ENCODE data around the gene DNM2. TPM values are rescaled to one million over a fixed set of nuclear protein-coding genes. Genes with fewer than 3 reads are reported as not detected.
A peak's percentile ranks its signal among the peaks of the same experiment; 100 is the strongest.

DNM2 gene
- total and polyA plus RNA-seq, 5 donors from 2014 or later = 61.8 to 269 (median 63.1) TPM

- H3K9me3 ChIP-seq (ENCODE audit: control insufficient read depth in 2 of 2, low read length in 2 of 2) = no peaks in the 10 kb centered on the region
- no peaks in the 10 kb centered on the region for H3K4me1 ChIP-seq (ENCODE audit: control insufficient read depth, insufficient read depth, low read length, poor library complexity, severe bottlenecking)
- Mint-ChIP-seq H3K27me3 (no peaks in the 10 kb centered on the region), H3K9me3 (no peaks in the 10 kb centered on the region), H3K27ac (no peak overlapping the region), H3K4me3 (no peak overlapping the region), H3K4me1 (peaks cover 0 to 2% (median 0%) of the 10 kb centered on the region in 4 donors), H3K36me3 (peaks cover 24% of the 10 kb centered on the region)
- H3K4me3 ChIP-seq (ENCODE audit: low read depth, low read length) = no peak overlapping the region
- DNase-seq (no peak), ATAC-seq (ENCODE audit: low read depth in 2 of 2) (no peak)
- no peak overlapping the region for H3K27ac ChIP-seq (ENCODE audit: insufficient read depth, low read length, poor library complexity, severe bottlenecking)
- H3K27me3 ChIP-seq (ENCODE audit: control insufficient read depth, insufficient read depth, low read length) = no peaks in the 10 kb centered on the region
- peaks cover 84% of the 10 kb centered on the region for H3K36me3 ChIP-seq (ENCODE audit: control insufficient read depth, insufficient read depth, low read length)
Observed at GRCh38 chr19:10678813-10679212, 39.1 kb upstream of the DNM2 start.

GRCh38 chr19:10679743-10680142 lies 38.1 kb upstream of the DNM2 start:
- Histone ChIP-seq H3K4me3 (ENCODE audit: low read depth, low read length) (no peak overlapping the region), H3K9me3 (ENCODE audit: control insufficient read depth in 2 of 2, low read length in 2 of 2) (no peaks in the 10 kb centered on the region), H3K27ac (ENCODE audit: insufficient read depth, low read length, poor library complexity, severe bottlenecking) (no peak overlapping the region), H3K4me1 (ENCODE audit: control insufficient read depth, insufficient read depth, low read length, poor library complexity, severe bottlenecking) (no peaks in the 10 kb centered on the region), H3K36me3 (ENCODE audit: control insufficient read depth, insufficient read depth, low read length) (peaks cover 92% of the 10 kb centered on the region), H3K27me3 (ENCODE audit: control insufficient read depth, insufficient read depth, low read length) (no peaks in the 10 kb centered on the region)
- Mint-ChIP-seq H3K27ac (no peak overlapping the region), H3K4me1 (peaks cover 0 to 2% (median 0%) of the 10 kb centered on the region in 4 donors), H3K27me3 (no peaks in the 10 kb centered on the region), H3K36me3 (peaks cover 26% of the 10 kb centered on the region), H3K4me3 (no peak overlapping the region), H3K9me3 (no peaks in the 10 kb centered on the region)
- DNase-seq (no peak), ATAC-seq (ENCODE audit: low read depth in 2 of 2) (peak in 1 of 2 donors; percentile 18)

GRCh38 chr19:10680545-10681135 lies 37.2 kb upstream of the DNM2 start:
- H3K4me1 ChIP-seq (ENCODE audit: control insufficient read depth, insufficient read depth, low read length, poor library complexity, severe bottlenecking) = no peaks in the 10 kb centered on the region
- DNase-seq (no peak), ATAC-seq (ENCODE audit: low read depth in 2 of 2) (no peak)
- no peak overlapping the region for H3K4me3 Mint-ChIP-seq
- H3K27me3 Mint-ChIP-seq = no peaks in the 10 kb centered on the region
- peaks cover 92% of the 10 kb centered on the region for H3K36me3 ChIP-seq (ENCODE audit: control insufficient read depth, insufficient read depth, low read length)
- no peaks in the 10 kb centered on the region for H3K9me3 ChIP-seq (ENCODE audit: control insufficient read depth in 2 of 2, low read length in 2 of 2)
- no peak overlapping the region for H3K27ac ChIP-seq (ENCODE audit: insufficient read depth, low read length, poor library complexity, severe bottlenecking)
- H3K9me3 Mint-ChIP-seq = no peaks in the 10 kb centered on the region
- no peak overlapping the region for H3K4me3 ChIP-seq (ENCODE audit: low read depth, low read length)
- no peak overlapping the region for H3K27ac Mint-ChIP-seq
- H3K36me3 Mint-ChIP-seq = peaks cover 27% of the 10 kb centered on the region
- H3K27me3 ChIP-seq (ENCODE audit: control insufficient read depth, insufficient read depth, low read length) = no peaks in the 10 kb centered on the region
- no peaks in the 10 kb centered on the region for H3K4me1 Mint-ChIP-seq

GRCh38 chr19:10681658-10682057 lies 36.2 kb upstream of the DNM2 start:
- Histone ChIP-seq H3K36me3 (ENCODE audit: control insufficient read depth, insufficient read depth, low read length) (peaks cover 93% of the 10 kb centered on the region), H3K4me3 (ENCODE audit: low read depth, low read length) (no peak overlapping the region), H3K27me3 (ENCODE audit: control insufficient read depth, insufficient read depth, low read length) (no peaks in the 10 kb centered on the region), H3K4me1 (ENCODE audit: control insufficient read depth, insufficient read depth, low read length, poor library complexity, severe bottlenecking) (no peaks in the 10 kb centered on the region), H3K9me3 (ENCODE audit: control insufficient read depth in 2 of 2, low read length in 2 of 2) (no peaks in the 10 kb centered on the region), H3K27ac (ENCODE audit: insufficient read depth, low read length, poor library complexity, severe bottlenecking) (no peak overlapping the region)
- no peak for ATAC-seq (ENCODE audit: low read depth in 2 of 2)
- Mint-ChIP-seq H3K4me3 (no peak overlapping the region), H3K9me3 (no peaks in the 10 kb centered on the region), H3K36me3 (peaks cover 27% of the 10 kb centered on the region), H3K4me1 (no peaks in the 10 kb centered on the region), H3K27me3 (no peaks in the 10 kb centered on the region), H3K27ac (peak overlapping the region in 2 of 3 donors; percentile 25 to 48)
- no peak for DNase-seq

- Histone ChIP-seq H3K27ac (ENCODE audit: insufficient read depth, low read length, poor library complexity, severe bottlenecking) (no peak overlapping the region), H3K27me3 (ENCODE audit: control insufficient read depth, insufficient read depth, low read length) (no peaks in the 10 kb centered on the region), H3K36me3 (ENCODE audit: control insufficient read depth, insufficient read depth, low read length) (peaks cover 92% of the 10 kb centered on the region), H3K9me3 (ENCODE audit: control insufficient read depth in 2 of 2, low read length in 2 of 2) (no peaks in the 10 kb centered on the region), H3K4me3 (ENCODE audit: low read depth, low read length) (no peak overlapping the region), H3K4me1 (ENCODE audit: control insufficient read depth, insufficient read depth, low read length, poor library complexity, severe bottlenecking) (no peaks in the 10 kb centered on the region)
- Mint-ChIP-seq H3K36me3 (peaks cover 21% of the 10 kb centered on the region), H3K27me3 (no peaks in the 10 kb centered on the region), H3K27ac (no peak overlapping the region), H3K9me3 (no peaks in the 10 kb centered on the region), H3K4me3 (no peak overlapping the region), H3K4me1 (no peaks in the 10 kb centered on the region)
- ATAC-seq (ENCODE audit: low read depth in 2 of 2) = no peak
- no peak for DNase-seq
Observed at GRCh38 chr19:10682397-10683063, 35.3 kb upstream of the DNM2 start.

GRCh38 chr19:10683064-10683426 lies 34.8 kb upstream of the DNM2 start:
- peaks cover 16% of the 10 kb centered on the region for H3K36me3 Mint-ChIP-seq

GRCh38 chr19:10683582-10683981 lies 34.3 kb upstream of the DNM2 start:
- Histone ChIP-seq H3K9me3 (ENCODE audit: control insufficient read depth in 2 of 2, low read length in 2 of 2) (no peaks in the 10 kb centered on the region), H3K36me3 (ENCODE audit: control insufficient read depth, insufficient read depth, low read length) (peaks cover 88% of the 10 kb centered on the region), H3K27me3 (ENCODE audit: control insufficient read depth, insufficient read depth, low read length) (no peaks in the 10 kb centered on the region), H3K4me3 (ENCODE audit: low read depth, low read length) (no peak overlapping the region), H3K27ac (ENCODE audit: insufficient read depth, low read length, poor library complexity, severe bottlenecking) (no peak overlapping the region), H3K4me1 (ENCODE audit: control insufficient read depth, insufficient read depth, low read length, poor library complexity, severe bottlenecking) (no peaks in the 10 kb centered on the region)
- Mint-ChIP-seq H3K27ac (no peak overlapping the region), H3K9me3 (no peaks in the 10 kb centered on the region), H3K4me3 (no peak overlapping the region), H3K27me3 (no peaks in the 10 kb centered on the region), H3K4me1 (no peaks in the 10 kb centered on the region), H3K36me3 (peaks cover 13% of the 10 kb centered on the region)
- ATAC-seq (ENCODE audit: low read depth in 2 of 2) (no peak), DNase-seq (no peak)

More at GRCh38 chr19:10683064-10683426, 34.8 kb upstream of the DNM2 start:
- Histone ChIP-seq H3K9me3 (ENCODE audit: control insufficient read depth in 2 of 2, low read length in 2 of 2) (no peaks in the 10 kb centered on the region), H3K4me3 (ENCODE audit: low read depth, low read length) (no peak overlapping the region), H3K27ac (ENCODE audit: insufficient read depth, low read length, poor library complexity, severe bottlenecking) (no peak overlapping the region), H3K27me3 (ENCODE audit: control insufficient read depth, insufficient read depth, low read length) (no peaks in the 10 kb centered on the region), H3K36me3 (ENCODE audit: control insufficient read depth, insufficient read depth, low read length) (peaks cover 90% of the 10 kb centered on the region), H3K4me1 (ENCODE audit: control insufficient read depth, insufficient read depth, low read length, poor library complexity, severe bottlenecking) (no peaks in the 10 kb centered on the region)
- DNase-seq = no peak
- no peak for ATAC-seq (ENCODE audit: low read depth in 2 of 2)
- Mint-ChIP-seq H3K27ac (no peak overlapping the region), H3K27me3 (no peaks in the 10 kb centered on the region), H3K4me1 (no peaks in the 10 kb centered on the region), H3K9me3 (no peaks in the 10 kb centered on the region), H3K4me3 (no peak overlapping the region)

GRCh38 chr19:10685210-10685609 lies 32.7 kb upstream of the DNM2 start:
- no peak overlapping the region for H3K27ac Mint-ChIP-seq

More at GRCh38 chr19:10685210-10685609, 32.7 kb upstream of the DNM2 start:
- Mint-ChIP-seq H3K9me3 (no peaks in the 10 kb centered on the region), H3K4me3 (no peak overlapping the region), H3K36me3 (peaks cover 23% of the 10 kb centered on the region), H3K4me1 (no peaks in the 10 kb centered on the region), H3K27me3 (no peaks in the 10 kb centered on the region)
- no peaks in the 10 kb centered on the region for H3K4me1 ChIP-seq (ENCODE audit: control insufficient read depth, insufficient read depth, low read length, poor library complexity, severe bottlenecking)
- H3K9me3 ChIP-seq (ENCODE audit: control insufficient read depth in 2 of 2, low read length in 2 of 2) = no peaks in the 10 kb centered on the region
- peaks cover 87% of the 10 kb centered on the region for H3K36me3 ChIP-seq (ENCODE audit: control insufficient read depth, insufficient read depth, low read length)
- ATAC-seq (ENCODE audit: low read depth in 2 of 2) (no peak), DNase-seq (no peak)
- no peaks in the 10 kb centered on the region for H3K27me3 ChIP-seq (ENCODE audit: control insufficient read depth, insufficient read depth, low read length)
- H3K4me3 ChIP-seq (ENCODE audit: low read depth, low read length) = no peak overlapping the region
- H3K27ac ChIP-seq (ENCODE audit: insufficient read depth, low read length, poor library complexity, severe bottlenecking) = no peak overlapping the region

All from CD4-positive, CD25-positive, alpha-beta regulatory T cell (primary cell).